ENCODE data around the gene DDIT4. TPM values are rescaled to one million over a fixed set of nuclear protein-coding genes. Genes with fewer than 3 reads are reported as not detected.
A peak's percentile ranks its signal among the peaks of the same experiment; 100 is the strongest.

DDIT4 gene
- total RNA-seq, 1 donor from 2014 or later: 161 TPM

GRCh38 chr10:72229261-72230251 is 44.2 kb upstream of the DDIT4 start:
- intact Hi-C loops (cut with DNase I): no loop called here
- no peaks in the 10 kb centered on the region for H3K27me3 ChIP-seq (ENCODE audit: low read depth)
- no peak for TF ChIP-seq CTCF (IDR thresholded peaks at IDR 0.05)
- peak overlapping the region; percentile 47 for H3K27ac ChIP-seq
- no peaks in the 10 kb centered on the region for H3K9me3 ChIP-seq
- H3K36me3 ChIP-seq: peaks cover 75% of the 10 kb centered on the region
- DNase-seq (no peak), ATAC-seq (peak in 1 of 2 donors; percentile 45)
- peaks cover 27% of the 10 kb centered on the region for H3K4me1 ChIP-seq
- H3K4me3 ChIP-seq: no peak overlapping the region

GRCh38 chr10:72233621-72234020 is 40.1 kb upstream of the DDIT4 start:
- intact Hi-C loops (cut with DNase I): no loop called here
- ATAC-seq (no peak), DNase-seq (no peak)
- Histone ChIP-seq H3K9me3 (no peaks in the 10 kb centered on the region), H3K4me3 (no peak overlapping the region), H3K27ac (no peak overlapping the region), H3K27me3 (ENCODE audit: low read depth) (no peaks in the 10 kb centered on the region), H3K36me3 (peaks cover 74% of the 10 kb centered on the region), H3K4me1 (peaks cover 17% of the 10 kb centered on the region)
- TF ChIP-seq CTCF (IDR thresholded peaks at IDR 0.05): no peak

GRCh38 chr10:72234560-72235095 is 39.1 kb upstream of the DDIT4 start:
- DNase-seq (no peak), ATAC-seq (no peak)
- intact Hi-C loops (cut with DNase I): no loop called here
- no peak overlapping the region for H3K4me3 ChIP-seq
- no peaks in the 10 kb centered on the region for H3K27me3 ChIP-seq (ENCODE audit: low read depth)
- H3K27ac ChIP-seq: no peak overlapping the region
- TF ChIP-seq CTCF (IDR thresholded peaks at IDR 0.05): no peak
- H3K36me3 ChIP-seq: peaks cover 74% of the 10 kb centered on the region
- H3K4me1 ChIP-seq: peaks cover 8% of the 10 kb centered on the region
- H3K9me3 ChIP-seq: no peaks in the 10 kb centered on the region

GRCh38 chr10:72235544-72236279 is 38.0 kb upstream of the DDIT4 start:
- H3K4me1 ChIP-seq: no peaks in the 10 kb centered on the region
- peaks cover 63% of the 10 kb centered on the region for H3K36me3 ChIP-seq
- no peak for TF ChIP-seq CTCF (IDR thresholded peaks at IDR 0.05)

GRCh38 chr10:72238392-72239175 is 35.1 kb upstream of the DDIT4 start:
- intact Hi-C loops (cut with DNase I): no loop called here
- DNase-seq: no peak
- H3K4me1 ChIP-seq: peaks cover 24% of the 10 kb centered on the region
- no peaks in the 10 kb centered on the region for H3K9me3 ChIP-seq
- ATAC-seq: no peak
- no peak overlapping the region for H3K4me3 ChIP-seq
- no peaks in the 10 kb centered on the region for H3K27me3 ChIP-seq (ENCODE audit: low read depth)
- no peak overlapping the region for H3K27ac ChIP-seq
- peaks cover 36% of the 10 kb centered on the region for H3K36me3 ChIP-seq
- TF ChIP-seq CTCF (IDR thresholded peaks at IDR 0.05): no peak

More at GRCh38 chr10:72235544-72236279, 38.0 kb upstream of the DDIT4 start:
- no peak for ATAC-seq
- intact Hi-C loops (cut with DNase I): no loop called here
- no peaks in the 10 kb centered on the region for H3K9me3 ChIP-seq
- H3K4me3 ChIP-seq: no peak overlapping the region
- H3K27ac ChIP-seq: no peak overlapping the region
- H3K27me3 ChIP-seq (ENCODE audit: low read depth): no peaks in the 10 kb centered on the region
- DNase-seq: no peak

Data from lower lobe of right lung (tissue), 2 donors.